HepG2 (cell line): Measurements from ENCODE around the gene MPC1L. TPM values are rescaled to one million over a fixed set of nuclear protein-coding genes. Genes with fewer than 3 reads are reported as not detected.
A peak's percentile ranks its signal among the peaks of the same experiment; 100 is the strongest.

Experiments
- AGO1 ChIP-seq: fragments of 200-400 bp; formaldehyde crosslinking; IDR thresholded peaks from 2 replicates; pipeline ENCODE4 v1.6.1; 2017; ENCODE audit warnings: mild to moderate bottlenecking, low read depth, low read length, moderate library complexity; ENCODE audit not compliant: poor library complexity, severe bottlenecking
- BORCS8-MEF2B ChIP-seq: sonication (generic); formaldehyde crosslinking; IDR thresholded peaks from 2 replicates; pipeline ENCODE4 v1.8.0; 2022; ENCODE audit warnings: mild to moderate bottlenecking, missing genetic modification reagents
- CREM ChIP-seq, 2 experiments: sonication (generic) in 1 of 2; formaldehyde crosslinking in 1 of 2; IDR thresholded peaks; 2 replicates each; pipeline versions ENCODE4 v1.4.0 to v1.6.1; 2016 to 2020; ENCODE audit warnings: antibody characterized with exemption in 1 of 2, mild to moderate bottlenecking in 1 of 2, missing genetic modification reagents in 1 of 2
- EEA1 ChIP-seq: sonication (generic); formaldehyde crosslinking; IDR thresholded peaks from 2 replicates; pipeline ENCODE4 v1.5.1; 2020; ENCODE audit warnings: mild to moderate bottlenecking, missing genetic modification reagents, borderline replicate concordance
- HNRNPH1 ChIP-seq: fragments of 200-400 bp; formaldehyde crosslinking; optimal IDR thresholded peaks from 2 replicates; pipeline ENCODE3; 2017; ENCODE audit warnings: mild to moderate bottlenecking, low read depth, low read length
- KMT2B ChIP-seq: IDR thresholded peaks from 2 replicates; pipeline ENCODE4 v1.6.1; 2016; ENCODE audit warnings: missing genetic modification reagents, missing compliant biosample characterization
- MEIS2 ChIP-seq: sonication (generic); formaldehyde crosslinking; IDR thresholded peaks from 2 replicates; pipeline ENCODE4 v1.9.0; 2021; ENCODE audit warnings: mild to moderate bottlenecking, missing genetic modification reagents
- MTA1 ChIP-seq: sonication (generic); formaldehyde crosslinking; IDR thresholded peaks from 2 replicates; pipeline ENCODE4 v1.4.0; 2020; ENCODE audit warnings: missing genetic modification reagents, mild to moderate bottlenecking, borderline replicate concordance
- MYC ChIP-seq: sonication (generic); formaldehyde crosslinking; IDR thresholded peaks from 2 replicates; pipeline ENCODE4 v1.9.0; 2021; ENCODE audit warnings: missing genetic modification reagents, borderline replicate concordance
- NFE2L2 ChIP-seq: fragments of 150-350 bp; IDR thresholded peaks from 2 replicates; pipeline ENCODE4 v1.6.1; 2014; ENCODE audit warnings: low read length
- PITX1 ChIP-seq: sonication (generic); formaldehyde crosslinking; IDR thresholded peaks from 2 replicates; pipeline ENCODE4 v1.5.1; 2020; ENCODE audit warnings: mild to moderate bottlenecking, missing genetic modification reagents
- RBM39 ChIP-seq: fragments of 200-400 bp; formaldehyde crosslinking; IDR thresholded peaks from one replicate; pipeline ENCODE4 v1.6.1; 2018; ENCODE audit warnings: antibody characterized with exemption, mild to moderate bottlenecking, low read depth, low read length; ENCODE audit not compliant: poor library complexity, severe bottlenecking
- SALL1 ChIP-seq: sonication (generic); formaldehyde crosslinking; IDR thresholded peaks from 2 replicates; pipeline ENCODE4 v1.8.0; 2022; ENCODE audit warnings: mild to moderate bottlenecking, missing genetic modification reagents
- SAP130 ChIP-seq: IDR thresholded peaks from 2 replicates; pipeline ENCODE4 v1.6.1; 2016; ENCODE audit warnings: low read depth
- SIX4 ChIP-seq: sonication (generic); formaldehyde crosslinking; IDR thresholded peaks from 2 replicates; pipeline ENCODE4 v1.4.0; 2020; ENCODE audit warnings: missing genetic modification reagents
- TARDBP ChIP-seq: sonication (generic); formaldehyde crosslinking; IDR thresholded peaks from 2 replicates; pipeline ENCODE4 v1.8.0; 2022; ENCODE audit warnings: mild to moderate bottlenecking, missing genetic modification reagents
- TEAD3 ChIP-seq: optimal IDR thresholded peaks from 2 replicates; pipeline ENCODE3; 2016; ENCODE audit warnings: borderline replicate concordance
- ZNF280B ChIP-seq: sonication (generic); formaldehyde crosslinking; IDR thresholded peaks from 2 replicates; pipeline ENCODE4 v1.5.0; 2020; ENCODE audit warnings: missing genetic modification reagents, mild to moderate bottlenecking, borderline replicate concordance
- ZNF451 ChIP-seq: sonication (generic); formaldehyde crosslinking; IDR thresholded peaks from 2 replicates; pipeline ENCODE4 v1.5.0; 2020; ENCODE audit warnings: mild to moderate bottlenecking, missing genetic modification reagents
- ZNF670 ChIP-seq: sonication (generic); formaldehyde crosslinking; IDR thresholded peaks from 2 replicates; pipeline ENCODE4 v1.8.0; 2022; ENCODE audit warnings: mild to moderate bottlenecking, missing genetic modification reagents, borderline replicate concordance
- ZNF7 ChIP-seq: IDR thresholded peaks from 2 replicates; pipeline ENCODE4 v1.6.1; 2016; ENCODE audit warnings: missing biosample characterization, missing genetic modification reagents
- ZNF766 ChIP-seq: sonication (generic); formaldehyde crosslinking; IDR thresholded peaks from 2 replicates; pipeline ENCODE4 v1.5.0; 2020; ENCODE audit warnings: missing genetic modification reagents, borderline replicate concordance
- polyA plus RNA-seq, 8 experiments: library from polyadenylated mRNA; depleted of rRNA in 3 of 8; stranded (reverse) in 7 of 8; unstranded in 1 of 8; fragments of >200 nt; fragmentation: Illumina TruSeq in 4 of 8; extraction: Trizol in 4 of 8; gene quantifications; 2 replicates each; pipeline versions ENCODE4 v1.2.1 to v1.2.3, GENCODE V29; 2011 to 2016; ENCODE audit warnings: low read depth in 4 of 8, missing spikeins in 1 of 8, mixed read lengths in 1 of 8; ENCODE audit not compliant: insufficient read depth in 1 of 8
- total RNA-seq, 5 experiments: library from RNA; depleted of rRNA; stranded (reverse); fragments of >200 nt; fragmentation: Illumina TruSeq; extraction: Trizol; gene quantifications; 2 replicates each; pipeline ENCODE4 v1.2.3, GENCODE V29; 2016; ENCODE audit warnings: low read depth in 1 of 5
- TF ChIP-seq, protein P1 (sequence below): sonication (generic); formaldehyde crosslinking; IDR thresholded peaks from 2 replicates; pipeline ENCODE4 v1.4.0; 2020; ENCODE audit warnings: missing genetic modification reagents, low read depth, mild to moderate bottlenecking, borderline replicate concordance
- TF ChIP-seq, protein P2 (sequence below): sonication (generic); IDR thresholded peaks from 2 replicates; pipeline ENCODE4 v1.6.1; 2016; ENCODE audit warnings: low read depth, borderline replicate concordance
- TF ChIP-seq, protein P3 (sequence below): IDR thresholded peaks from 2 replicates; pipeline ENCODE4 v1.6.1; 2012; ENCODE audit warnings: inconsistent platforms
- TF ChIP-seq, protein P4 (sequence below): sonication (generic); formaldehyde crosslinking; IDR thresholded peaks from 2 replicates; pipeline ENCODE4 v1.4.0; 2020; ENCODE audit warnings: missing genetic modification reagents

The MPC1L gene
- total and polyA plus RNA-seq, 2 of the 13 experiments (the other 11 are each of a cell fraction or from before 2014, with no cell fraction given) = not detected

GRCh38 chrX:40580537-40581335, 42.5 kb upstream of the MPC1L start, which contains the start of gene ATP6AP2 (continued):
- no peak for TF ChIP-seq SIX4
- TF ChIP-seq RBM39 = no peak
- TF ChIP-seq MTA1 (CRISPR knock-in tag) = no peak
- TF ChIP-seq EEA1 (CRISPR knock-in tag) = 0 out of 2 replicates have a peak, but pooled peaks have one; percentile 38
- TF ChIP-seq, protein P1, sequence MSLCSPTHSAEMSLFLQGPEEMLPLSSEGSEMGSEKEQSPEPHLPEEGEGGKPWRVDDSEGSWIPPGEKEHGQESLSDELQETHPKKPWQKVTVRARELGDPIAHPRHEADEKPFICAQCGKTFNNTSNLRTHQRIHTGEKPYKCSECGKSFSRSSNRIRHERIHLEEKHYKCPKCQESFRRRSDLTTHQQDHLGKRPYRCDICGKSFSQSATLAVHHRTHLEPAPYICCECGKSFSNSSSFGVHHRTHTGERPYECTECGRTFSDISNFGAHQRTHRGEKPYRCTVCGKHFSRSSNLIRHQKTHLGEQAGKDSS (CRISPR knock-in tag) = no peak
- peak; percentile 25; the same call in 1 of the 2 replicates for TF ChIP-seq SALL1 (CRISPR knock-in tag)
- TF ChIP-seq, protein P2, sequence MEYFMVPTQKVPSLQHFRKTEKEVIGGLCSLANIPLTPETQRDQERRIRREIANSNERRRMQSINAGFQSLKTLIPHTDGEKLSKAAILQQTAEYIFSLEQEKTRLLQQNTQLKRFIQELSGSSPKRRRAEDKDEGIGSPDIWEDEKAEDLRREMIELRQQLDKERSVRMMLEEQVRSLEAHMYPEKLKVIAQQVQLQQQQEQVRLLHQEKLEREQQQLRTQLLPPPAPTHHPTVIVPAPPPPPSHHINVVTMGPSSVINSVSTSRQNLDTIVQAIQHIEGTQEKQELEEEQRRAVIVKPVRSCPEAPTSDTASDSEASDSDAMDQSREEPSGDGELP = peak; percentile 84; the same call in 1 of the 2 replicates
- TF ChIP-seq PITX1 (CRISPR knock-in tag) = no peak
- TF ChIP-seq TEAD3 (CRISPR knock-in tag) = no peak
- TF ChIP-seq MYC (CRISPR knock-in tag) = 0 out of 2 replicates have a peak, but pooled peaks have one; percentile 31
- no peak for TF ChIP-seq ZNF766 (CRISPR knock-in tag)
- peak; percentile 53; the same call in 1 of the 2 replicates for TF ChIP-seq KMT2B
- TF ChIP-seq, protein P3, sequence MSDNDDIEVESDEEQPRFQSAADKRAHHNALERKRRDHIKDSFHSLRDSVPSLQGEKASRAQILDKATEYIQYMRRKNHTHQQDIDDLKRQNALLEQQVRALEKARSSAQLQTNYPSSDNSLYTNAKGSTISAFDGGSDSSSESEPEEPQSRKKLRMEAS = 0 out of 2 replicates have a peak, but pooled peaks have one; percentile 42
- TF ChIP-seq, protein P4, sequence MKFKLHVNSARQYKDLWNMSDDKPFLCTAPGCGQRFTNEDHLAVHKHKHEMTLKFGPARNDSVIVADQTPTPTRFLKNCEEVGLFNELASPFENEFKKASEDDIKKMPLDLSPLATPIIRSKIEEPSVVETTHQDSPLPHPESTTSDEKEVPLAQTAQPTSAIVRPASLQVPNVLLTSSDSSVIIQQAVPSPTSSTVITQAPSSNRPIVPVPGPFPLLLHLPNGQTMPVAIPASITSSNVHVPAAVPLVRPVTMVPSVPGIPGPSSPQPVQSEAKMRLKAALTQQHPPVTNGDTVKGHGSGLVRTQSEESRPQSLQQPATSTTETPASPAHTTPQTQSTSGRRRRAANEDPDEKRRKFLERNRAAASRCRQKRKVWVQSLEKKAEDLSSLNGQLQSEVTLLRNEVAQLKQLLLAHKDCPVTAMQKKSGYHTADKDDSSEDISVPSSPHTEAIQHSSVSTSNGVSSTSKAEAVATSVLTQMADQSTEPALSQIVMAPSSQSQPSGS = no peak
- 0 out of 2 replicates have a peak, but pooled peaks have one; percentile 10 for TF ChIP-seq MEIS2 (CRISPR knock-in tag)
- peak; percentile 73 for TF ChIP-seq SAP130
- no peak for TF ChIP-seq ZNF451 (CRISPR knock-in tag)
- TF ChIP-seq BORCS8-MEF2B (CRISPR knock-in tag) = peak; percentile 31; the same call in 1 of the 2 replicates
- no peak for TF ChIP-seq ZNF670 (CRISPR knock-in tag)
- no peak for TF ChIP-seq NFE2L2
- no peak for TF ChIP-seq HNRNPH1
- no peak for TF ChIP-seq ZNF7
- no peak for TF ChIP-seq ZNF280B (CRISPR knock-in tag)
- TF ChIP-seq CREM (IDR thresholded peaks at IDR 0.05) = peak; percentile 84
- TF ChIP-seq CREM (CRISPR knock-in tag; IDR thresholded peaks at IDR 0.05) = no peak
- TF ChIP-seq TARDBP = no peak
- no peak for TF ChIP-seq AGO1
